Activated naive CD4-positive, alpha-beta T cell treated with Interleukin-2 at 50 U/mL for 16 hours (primary cell): Measurements from ENCODE around the gene NFKB1.

Experiments used
- DNase-seq: peaks from one replicate; pipeline ENCODE4 v3.0.0-alpha.2; 2020

Gene NFKB1

GRCh38 chr4:102501447-102501696 lies 213 bp downstream of the NFKB1 start:
- no peak for DNase-seq

- no peak for DNase-seq
Observed at GRCh38 chr4:102502543-102502818, 1.3 kb downstream of the NFKB1 start.

DNA sequence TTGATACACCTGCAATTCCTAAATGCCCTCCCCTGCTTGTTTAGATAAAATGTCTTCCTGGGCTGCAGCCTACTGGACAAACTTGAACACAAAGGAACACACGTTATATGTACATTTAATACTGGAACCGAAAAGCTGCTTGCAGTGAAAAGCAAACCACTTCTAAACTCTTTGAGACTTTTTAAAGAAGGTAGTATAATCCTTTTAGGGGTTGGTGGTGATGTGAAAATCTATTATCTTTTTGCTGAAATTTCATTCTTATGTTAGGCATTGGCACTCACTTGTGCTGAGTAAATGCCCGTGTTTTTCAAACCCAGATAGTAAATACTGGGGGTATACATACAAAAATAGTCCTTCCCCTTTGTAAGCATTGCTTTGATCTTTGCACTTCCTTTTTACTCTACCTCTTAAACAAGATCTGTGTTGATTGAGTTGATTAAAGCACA lies 2.2 kb downstream of the NFKB1 start:
- no peak for DNase-seq

- no peak for DNase-seq
Observed at GRCh38 chr4:102503831-102504786, 3.0 kb downstream of the NFKB1 start.

GRCh38 chr4:102504941-102505340 lies 3.8 kb downstream of the NFKB1 start:
- DNase-seq: no peak

- DNase-seq: no peak
Observed at GRCh38 chr4:102505708-102506107, 4.5 kb downstream of the NFKB1 start.

DNA sequence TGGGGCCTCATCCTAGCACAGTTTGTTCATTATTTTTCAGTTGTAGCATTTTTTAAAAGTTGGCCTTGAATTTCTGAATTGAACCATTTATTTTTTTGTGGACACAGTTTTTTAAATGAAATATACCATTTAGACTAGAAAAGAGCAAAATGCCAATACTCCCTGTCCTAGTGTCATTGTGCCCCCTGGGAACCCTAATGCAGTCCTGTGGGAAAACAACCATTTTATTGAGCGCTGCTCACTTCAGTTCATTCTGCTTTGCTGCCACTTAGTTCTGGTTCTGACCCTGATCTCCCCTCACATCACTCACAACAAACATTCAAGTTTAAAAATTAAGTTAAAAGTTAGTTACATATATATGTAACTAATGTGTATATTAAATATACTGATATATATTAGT lies 5.4 kb downstream of the NFKB1 start:
- no peak for DNase-seq

- DNase-seq: no peak
Observed at GRCh38 chr4:102511830-102512605, 10.9 kb downstream of the NFKB1 start.

GRCh38 chr4:102514298-102514964 lies 13.3 kb downstream of the NFKB1 start:
- no peak for DNase-seq

DNA sequence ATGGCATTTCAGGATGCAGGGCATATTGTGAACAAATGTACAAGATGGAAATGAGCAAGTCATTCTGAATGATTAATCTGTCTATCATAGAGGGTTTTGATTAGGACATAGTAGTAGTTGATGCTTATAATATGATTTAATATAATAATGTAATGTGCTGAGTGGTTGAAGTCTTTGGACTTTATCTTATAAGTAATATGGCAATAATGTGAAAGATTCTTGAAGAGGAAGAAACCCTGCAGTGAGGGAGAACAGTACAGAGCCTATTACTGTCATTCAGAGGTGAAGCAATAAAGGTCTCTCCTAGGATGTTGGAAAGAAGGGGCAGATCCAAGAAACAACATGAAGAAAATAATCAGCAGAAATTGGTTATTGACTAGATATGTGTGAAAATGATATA lies 16.6 kb downstream of the NFKB1 start:
- no peak for DNase-seq

- no peak for DNase-seq
Observed at GRCh38 chr4:102518703-102519131, 17.6 kb downstream of the NFKB1 start.

DNA sequence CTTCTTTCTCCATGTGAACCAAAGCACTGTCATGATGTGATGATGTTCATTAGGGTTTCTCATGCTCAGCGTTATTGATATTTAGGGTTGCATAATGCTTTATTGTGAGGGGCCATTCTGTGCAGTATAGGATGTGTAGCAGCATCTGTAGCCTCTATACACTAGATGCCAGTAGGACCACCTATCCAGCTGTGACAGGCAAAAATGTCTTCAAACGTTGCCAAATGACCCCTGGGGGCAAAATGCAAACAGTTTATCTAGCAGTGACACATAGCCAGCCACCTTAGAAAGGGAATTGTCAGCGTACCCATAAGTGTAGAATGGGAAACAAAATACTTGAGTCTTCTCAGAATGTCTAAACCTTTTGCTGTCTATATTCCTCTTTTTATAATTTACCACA lies 18.8 kb downstream of the NFKB1 start:
- DNase-seq: no peak

GRCh38 chr4:102521570-102521969 lies 20.4 kb downstream of the NFKB1 start:
- no peak for DNase-seq

DNA sequence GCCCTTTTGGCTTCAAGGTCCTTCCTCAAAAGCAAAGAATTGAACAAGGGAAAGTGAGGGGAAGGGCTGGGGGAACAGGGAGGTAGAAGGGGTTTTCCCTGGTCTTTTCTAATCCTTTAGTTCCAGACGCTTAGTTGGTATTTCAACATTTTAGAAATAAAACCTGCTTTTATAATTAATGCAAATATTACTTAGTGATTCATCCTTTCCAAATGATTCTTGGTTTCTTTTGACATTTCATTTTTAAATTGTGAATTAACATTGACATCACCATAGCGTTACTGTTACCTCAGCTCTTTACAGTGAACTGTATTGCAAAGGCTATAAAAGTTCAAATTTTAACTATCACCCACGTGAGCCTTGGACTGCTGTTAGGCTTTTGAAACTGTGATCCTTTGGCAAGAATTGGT lies 20.9 kb downstream of the NFKB1 start:
- DNase-seq: no peak

- no peak for DNase-seq
Observed at GRCh38 chr4:102524691-102525090, 23.5 kb downstream of the NFKB1 start.

- DNase-seq: no peak
Observed at GRCh38 chr4:102525097-102525496, 23.9 kb downstream of the NFKB1 start.

GRCh38 chr4:102525504-102525903 lies 24.3 kb downstream of the NFKB1 start:
- DNase-seq: no peak

DNA sequence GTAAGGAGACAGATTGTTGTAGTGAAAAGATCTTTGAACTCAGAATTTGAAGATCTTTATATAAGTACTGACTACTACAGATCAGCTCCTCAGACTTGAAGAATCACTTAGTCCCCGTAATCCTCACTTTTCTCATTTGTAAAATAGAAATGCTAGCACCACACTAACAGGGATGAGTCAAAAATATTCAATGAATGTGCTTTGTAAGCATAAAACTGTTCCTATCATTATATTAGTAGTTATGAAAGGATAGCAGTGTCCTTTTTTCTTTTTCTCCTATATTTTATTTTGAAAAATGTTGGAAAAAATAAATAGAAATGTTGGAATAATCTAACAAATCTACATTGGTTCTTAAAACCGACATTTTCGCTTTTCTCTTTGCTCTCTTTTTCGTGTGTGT lies 25.4 kb downstream of the NFKB1 start:
- DNase-seq: no peak

DNA sequence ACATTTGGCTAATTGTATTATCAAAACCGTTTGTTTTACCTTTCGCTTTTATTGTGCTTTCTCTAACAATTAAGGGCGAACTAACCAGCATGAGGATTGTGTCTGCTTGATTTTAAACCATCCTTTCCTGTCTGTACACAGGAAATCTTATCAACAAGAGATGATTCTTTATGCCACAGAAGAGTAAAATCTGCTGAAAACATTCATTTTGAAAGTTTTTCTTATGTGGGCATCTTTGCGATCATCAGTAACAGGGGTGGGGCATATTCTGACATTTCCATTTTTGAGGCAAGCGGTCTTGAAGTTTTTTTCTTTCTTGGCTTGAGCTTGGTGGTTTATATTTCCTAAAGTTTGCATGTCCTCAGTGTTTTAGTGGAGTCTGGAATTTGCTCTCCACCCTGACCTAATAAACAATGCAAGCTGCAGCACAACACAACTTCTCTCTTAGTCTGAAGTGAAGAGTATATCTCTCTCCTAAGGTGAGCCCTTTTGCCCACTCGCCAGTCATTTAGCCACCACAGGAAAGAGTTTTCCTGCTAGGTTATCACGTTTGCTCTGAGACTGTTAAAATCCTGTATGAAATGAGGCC lies 26.6 kb downstream of the NFKB1 start:
- no peak for DNase-seq

DNA sequence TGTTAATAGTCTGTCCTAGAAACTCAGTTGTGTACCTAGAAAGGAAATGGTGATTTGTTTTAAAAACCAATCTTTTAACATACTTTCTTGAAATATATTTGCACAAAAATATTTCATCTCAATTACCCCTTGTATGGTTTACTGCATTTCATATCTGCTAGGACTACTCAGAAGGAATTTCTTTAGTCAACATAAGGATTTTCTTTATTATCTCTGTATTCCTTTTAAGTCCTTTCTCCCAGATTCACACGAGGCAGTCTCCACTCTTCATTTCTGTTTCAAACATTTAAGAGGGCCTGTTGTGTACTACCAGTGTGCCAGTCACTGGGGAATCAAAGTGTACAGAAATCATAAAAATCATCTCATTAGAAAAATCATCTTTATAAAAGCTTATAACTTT lies 28.8 kb downstream of the NFKB1 start:
- DNase-seq: no peak

DNA sequence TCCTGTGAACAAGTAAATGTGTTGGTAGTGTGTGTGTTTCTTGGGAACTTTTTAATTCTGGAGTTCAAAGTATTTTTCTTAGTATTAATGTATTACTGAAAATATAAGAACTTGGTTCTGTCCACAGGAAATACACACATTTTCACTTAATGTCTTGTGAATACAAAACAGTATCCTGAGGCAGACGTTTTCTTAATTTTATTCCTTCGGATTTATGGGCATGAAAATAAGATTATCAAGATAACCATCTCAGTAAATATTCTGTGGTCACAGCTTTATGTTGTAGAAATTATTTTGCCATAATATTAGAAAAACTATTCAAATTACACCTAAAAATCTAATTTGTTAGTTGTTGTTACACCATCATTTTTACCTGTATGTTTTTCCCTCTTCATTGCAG lies 29.8 kb downstream of the NFKB1 start:
- no peak for DNase-seq

DNA sequence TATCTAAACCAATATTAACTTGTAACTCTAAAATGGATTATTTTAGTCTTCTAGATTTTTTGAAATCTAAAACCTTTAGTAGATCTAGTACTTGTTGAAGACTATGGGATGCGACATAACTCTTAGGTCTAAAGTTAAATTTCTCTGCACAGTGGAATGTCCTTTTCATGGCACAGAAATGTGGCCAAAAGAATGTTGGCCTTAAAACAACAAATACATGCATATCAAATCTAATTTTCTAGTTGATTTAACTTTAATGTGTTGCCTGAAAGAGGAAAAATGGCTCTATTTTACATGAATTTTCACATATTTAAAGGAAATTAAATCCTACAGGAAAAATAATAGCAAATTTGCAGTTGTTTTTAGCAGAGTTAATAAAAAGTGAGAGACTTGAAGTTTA lies 30.3 kb downstream of the NFKB1 start:
- no peak for DNase-seq

- DNase-seq: no peak
Observed at GRCh38 chr4:102533348-102533747, 32.2 kb downstream of the NFKB1 start.

GRCh38 chr4:102533904-102534303 lies 32.7 kb downstream of the NFKB1 start:
- no peak for DNase-seq
